BLaER1 treated with 17β-estradiol and CSF1 and Interleukin-3, amounts not matched to agents 10 nM and 100 nM (cell line): ENCODE measurements around the gene GMPPB.

Experiments
- H3K27ac ChIP-seq, 11 experiments: shearing (Covaris generic); formaldehyde crosslinking; 2 replicates each; pipeline ENCODE4 v1.8.1; 2022
- H3K27me3 ChIP-seq, 11 experiments: shearing (Covaris generic); formaldehyde crosslinking; 2 replicates each; pipeline ENCODE4 v1.8.1; 2022
- H3K36me3 ChIP-seq, 11 experiments: shearing (Covaris generic); formaldehyde crosslinking; 2 replicates each; pipeline ENCODE4 v1.8.1; 2022
- H3K4me1 ChIP-seq, 10 experiments: shearing (Covaris generic); formaldehyde crosslinking; 2 replicates each; pipeline ENCODE4 v1.8.1; 2022
- H3K4me2 ChIP-seq, 11 experiments: shearing (Covaris generic); formaldehyde crosslinking; 2 replicates each; pipeline ENCODE4 v1.8.1; 2022
- H3K4me3 ChIP-seq, 10 experiments: shearing (Covaris generic); formaldehyde crosslinking; 2 replicates each; pipeline ENCODE4 v1.8.1; 2022
- H3K9ac ChIP-seq, 11 experiments: shearing (Covaris generic); formaldehyde crosslinking; 2 replicates each; pipeline ENCODE4 v1.8.1; 2022
- H3K9me3 ChIP-seq, 11 experiments: shearing (Covaris generic); formaldehyde crosslinking; replicated peaks in 1 of 11; 2 replicates each; pipeline ENCODE4 v1.8.1; 2022
- H4K20me1 ChIP-seq, 11 experiments: shearing (Covaris generic); formaldehyde crosslinking; 2 replicates each; pipeline ENCODE4 v1.8.1; 2022
- Cebpa-rat ChIP-seq, 11 experiments: shearing (Covaris generic); IDR thresholded peaks; 2 replicates each; pipeline ENCODE4 v1.8.1; 2022

Gene GMPPB

GRCh38 chr3:49713336-49714105 lies 10.2 kb downstream of the GMPPB start:
- TF ChIP-seq Cebpa-rat (IDR thresholded peaks at IDR 0.05): no peak
- Histone ChIP-seq H3K36me3 (peaks cover 0 to 45% (median 19%) of the 10 kb centered on the region in 11 experiments; a peak in 19 of 22 replicates), H3K9ac (peak overlapping the region in 2 of 11 experiments; percentile 12 to 36; a peak in 3 of 22 replicates), H3K4me3 (no peak overlapping the region; a peak in 1 of 20 replicates), H4K20me1 (peaks cover 0 to 39% (median 10%) of the 10 kb centered on the region in 11 experiments; a peak in 19 of 22 replicates), H3K27ac (peak overlapping the region in 9 of 11 experiments; percentile 8 to 54 (median 50); a peak in 14 of 22 replicates), H3K27me3 (peaks cover 0 to 2% (median 0%) of the 10 kb centered on the region in 11 experiments; a peak in 3 of 22 replicates), H3K9me3 (no peaks in the 10 kb centered on the region), H3K4me1 (peaks cover 41 to 73% (median 66%) of the 10 kb centered on the region in 10 experiments), H3K4me2 (peak overlapping the region; percentile 58 to 92 (median 77); a peak in 21 of 22 replicates)

GRCh38 chr3:49712631-49713317 lies 11.0 kb downstream of the GMPPB start:
- Histone ChIP-seq H3K27me3 (no peaks in the 10 kb centered on the region), H3K9ac (peak overlapping the region in 4 of 11 experiments; percentile 9 to 36 (median 22); a peak in 5 of 22 replicates), H3K4me1 (peaks cover 34 to 72% (median 64%) of the 10 kb centered on the region in 10 experiments), H3K36me3 (peaks cover 0 to 51% (median 22%) of the 10 kb centered on the region in 11 experiments; a peak in 19 of 22 replicates), H4K20me1 (peaks cover 0 to 32% (median 3%) of the 10 kb centered on the region in 11 experiments; a peak in 10 of 22 replicates), H3K9me3 (no peaks in the 10 kb centered on the region), H3K4me3 (no peak overlapping the region; a peak in 3 of 20 replicates), H3K4me2 (peak overlapping the region; percentile 58 to 92 (median 77)), H3K27ac (peak overlapping the region in 9 of 11 experiments; percentile 8 to 54 (median 50); a peak in 14 of 22 replicates)
- TF ChIP-seq Cebpa-rat (IDR thresholded peaks at IDR 0.05): no peak

GRCh38 chr3:49712166-49712565 lies 11.6 kb downstream of the GMPPB start:
- Histone ChIP-seq H4K20me1 (peaks cover 0 to 27% (median 0%) of the 10 kb centered on the region in 11 experiments; a peak in 6 of 22 replicates), H3K27ac (peak overlapping the region in 7 of 11 experiments; percentile 15 to 54 (median 51); a peak in 11 of 22 replicates), H3K4me3 (no peak overlapping the region; a peak in 2 of 20 replicates), H3K4me2 (peak overlapping the region; percentile 58 to 92 (median 77)), H3K9ac (peak overlapping the region in 3 of 11 experiments; percentile 7 to 31 (median 24); a peak in 2 of 22 replicates), H3K36me3 (peaks cover 0 to 51% (median 22%) of the 10 kb centered on the region in 11 experiments; a peak in 19 of 22 replicates), H3K9me3 (no peaks in the 10 kb centered on the region), H3K27me3 (no peaks in the 10 kb centered on the region), H3K4me1 (peaks cover 34 to 72% (median 64%) of the 10 kb centered on the region in 10 experiments)
- no peak for TF ChIP-seq Cebpa-rat (IDR thresholded peaks at IDR 0.05)

GRCh38 chr3:49711489-49711888 lies 12.3 kb downstream of the GMPPB start:
- Histone ChIP-seq H3K9ac (0 out of 22 replicates have a peak overlapping the region, but pooled peaks of 1 of the 11 experiments have one; percentile 7), H3K27me3 (no peaks in the 10 kb centered on the region), H4K20me1 (peaks cover 0 to 21% (median 0%) of the 10 kb centered on the region in 11 experiments; a peak in 5 of 22 replicates), H3K4me2 (peak overlapping the region in 9 of 11 experiments; percentile 61 to 92 (median 77); a peak in 17 of 22 replicates), H3K4me3 (no peak overlapping the region), H3K4me1 (peaks cover 27 to 67% (median 59%) of the 10 kb centered on the region in 10 experiments), H3K9me3 (no peaks in the 10 kb centered on the region), H3K27ac (peak overlapping the region in 4 of 11 experiments; percentile 0 to 52 (median 21); a peak in 5 of 22 replicates), H3K36me3 (peaks cover 3 to 52% (median 25%) of the 10 kb centered on the region in 11 experiments; a peak in 20 of 22 replicates)
- TF ChIP-seq Cebpa-rat (IDR thresholded peaks at IDR 0.05): no peak

GRCh38 chr3:49709852-49710251 lies 13.9 kb downstream of the GMPPB start:
- no peak overlapping the region for H3K27ac ChIP-seq
- no peak for TF ChIP-seq Cebpa-rat (IDR thresholded peaks at IDR 0.05)
- H3K4me1 ChIP-seq: peaks cover 24 to 56% (median 51%) of the 10 kb centered on the region in 10 experiments
- peaks cover 0 to 16% (median 0%) of the 10 kb centered on the region in 11 experiments; a peak in 3 of 22 replicates for H4K20me1 ChIP-seq
- no peak overlapping the region for H3K4me3 ChIP-seq
- H3K9ac ChIP-seq: no peak overlapping the region
- no peaks in the 10 kb centered on the region for H3K27me3 ChIP-seq
- H3K9me3 ChIP-seq: no peaks in the 10 kb centered on the region
- peaks cover 19 to 52% (median 29%) of the 10 kb centered on the region in 11 experiments; a peak in 20 of 22 replicates for H3K36me3 ChIP-seq
- no peak overlapping the region for H3K4me2 ChIP-seq

GRCh38 chr3:49707113-49707480 lies 16.7 kb downstream of the GMPPB start:
- no peak for TF ChIP-seq Cebpa-rat (IDR thresholded peaks at IDR 0.05)
- H3K4me3 ChIP-seq: no peak overlapping the region
- H3K27ac ChIP-seq: peak overlapping the region in 1 of 11 experiments; percentile 32; a peak in 1 of 22 replicates
- H3K4me2 ChIP-seq: peak overlapping the region in 10 of 11 experiments; percentile 15 to 75 (median 50); a peak in 18 of 22 replicates
- peaks cover 0 to 42% (median 0%) of the 10 kb centered on the region in 11 experiments; a peak in 7 of 22 replicates for H4K20me1 ChIP-seq
- H3K27me3 ChIP-seq: no peaks in the 10 kb centered on the region
- no peaks in the 10 kb centered on the region for H3K9me3 ChIP-seq
- H3K9ac ChIP-seq: peak overlapping the region in 6 of 11 experiments; percentile 17 to 53 (median 38); a peak in 8 of 22 replicates
- peaks cover 31 to 68% (median 46%) of the 10 kb centered on the region in 11 experiments for H3K36me3 ChIP-seq
- peaks cover 11 to 32% (median 27%) of the 10 kb centered on the region in 10 experiments for H3K4me1 ChIP-seq

GRCh38 chr3:49706456-49707112 lies 17.2 kb downstream of the GMPPB start:
- H3K9me3 ChIP-seq: no peaks in the 10 kb centered on the region
- peaks cover 36 to 73% (median 51%) of the 10 kb centered on the region in 11 experiments for H3K36me3 ChIP-seq
- H3K9ac ChIP-seq: no peak overlapping the region
- H3K27me3 ChIP-seq: no peaks in the 10 kb centered on the region
- no peak overlapping the region for H3K27ac ChIP-seq
- TF ChIP-seq Cebpa-rat (IDR thresholded peaks at IDR 0.05): no peak
- H3K4me2 ChIP-seq: no peak overlapping the region
- H4K20me1 ChIP-seq: peaks cover 0 to 48% (median 0%) of the 10 kb centered on the region in 11 experiments; a peak in 7 of 22 replicates
- H3K4me1 ChIP-seq: peaks cover 7 to 26% (median 22%) of the 10 kb centered on the region in 10 experiments
- no peak overlapping the region for H3K4me3 ChIP-seq
